Endodermal cell (in vitro differentiated cells): ENCODE measurements around the gene STUB1. TPM values are rescaled to one million over a fixed set of nuclear protein-coding genes. Genes with fewer than 3 reads are reported as not detected.

Source experiments
- DNase-seq: peaks from one replicate; pipeline ENCODE4 v3.0.0-alpha.2; 2017
- H3K27ac ChIP-seq: 2 replicates; pipeline ENCODE4 v1.5.1; 2013; ENCODE audit warnings: mild to moderate bottlenecking, low read depth, low read length, moderate library complexity
- H3K27me3 ChIP-seq: 2 replicates; pipeline ENCODE4 v1.6.1; 2013; ENCODE audit warnings: mild to moderate bottlenecking, low read length, moderate library complexity; ENCODE audit not compliant: insufficient read depth, control insufficient read depth, poor library complexity, severe bottlenecking
- H3K36me3 ChIP-seq: 2 replicates; pipeline ENCODE4 v1.7.0; 2013; ENCODE audit warnings: mild to moderate bottlenecking, low read length, moderate library complexity; ENCODE audit not compliant: control insufficient read depth, insufficient read depth
- H3K4me1 ChIP-seq: one replicate; pipeline ENCODE4 v1.7.0; 2013; ENCODE audit warnings: low read length; ENCODE audit not compliant: control insufficient read depth, insufficient read depth
- H3K4me3 ChIP-seq: 2 replicates; pipeline ENCODE4 v1.5.1; 2013; ENCODE audit warnings: mild to moderate bottlenecking, low read length, moderate library complexity
- H3K9ac ChIP-seq: 2 replicates; pipeline ENCODE4 v1.6.1; 2013; ENCODE audit warnings: mild to moderate bottlenecking, low read length, moderate library complexity; ENCODE audit not compliant: poor library complexity, severe bottlenecking; ENCODE audit errors: extremely low read depth
- H3K9me3 ChIP-seq: 2 replicates; pipeline ENCODE4 v1.6.1; 2013; ENCODE audit warnings: mild to moderate bottlenecking, low read length, moderate library complexity; ENCODE audit not compliant: control insufficient read depth
- H3K27ac Mint-ChIP-seq: 2 replicates; pipeline ENCODE4 v1.8.0; 2020; ENCODE audit warnings: mixed read lengths
- H3K27me3 Mint-ChIP-seq: 2 replicates; pipeline ENCODE4 v1.8.0; 2021; ENCODE audit warnings: mild to moderate bottlenecking, mixed read lengths; ENCODE audit not compliant: insufficient read depth
- H3K36me3 Mint-ChIP-seq: 2 replicates; pipeline ENCODE4 v1.8.0; 2020; ENCODE audit warnings: low read depth, mixed read lengths
- H3K4me1 Mint-ChIP-seq: 2 replicates; pipeline ENCODE4 v1.8.0; 2020; ENCODE audit warnings: mixed read lengths
- H3K4me3 Mint-ChIP-seq: 2 replicates; pipeline ENCODE4 v1.8.0; 2020; ENCODE audit warnings: mild to moderate bottlenecking, moderate library complexity, mixed read lengths
- H3K9me3 Mint-ChIP-seq: 2 replicates; pipeline ENCODE4 v1.8.0; 2020; ENCODE audit warnings: mild to moderate bottlenecking, mixed read lengths
- CTCF ChIP-seq: fragments of 200-600 bp; sonication (generic); conservative IDR thresholded peaks from 2 replicates; pipeline ENCODE4 v1.5.0; 2021; ENCODE audit warnings: antibody characterized with exemption, mild to moderate bottlenecking
- WGBS, 2 experiments: methylation state at CpG; one replicate each; pipeline versions ENCODE4 v1.1.5 to v1.1.7; 2013; ENCODE audit warnings: missing lambda C conversion rate in 2 of 2, mixed read lengths in 1 of 2; ENCODE audit not compliant: insufficient coverage in 1 of 2, insufficient read length in 1 of 2; 5-methylcytosine and 5-hydroxymethylcytosine counted together
- total RNA-seq, 2 donors: library from RNA; stranded (reverse); fragmentation: NEBNext Ultra II Directional in 1 of 2; extraction: Animal tissue kit (Norgen Biotek cat#: 25700) in 1 of 2; gene quantifications; 2 replicates in 1 of 2; 3 replicates in 1 of 2; pipeline ENCODE4 v1.2.1, GENCODE V29; 2021

Gene STUB1
- total RNA-seq, 2 donors from 2014 or later: 105 to 124 TPM

DNA sequence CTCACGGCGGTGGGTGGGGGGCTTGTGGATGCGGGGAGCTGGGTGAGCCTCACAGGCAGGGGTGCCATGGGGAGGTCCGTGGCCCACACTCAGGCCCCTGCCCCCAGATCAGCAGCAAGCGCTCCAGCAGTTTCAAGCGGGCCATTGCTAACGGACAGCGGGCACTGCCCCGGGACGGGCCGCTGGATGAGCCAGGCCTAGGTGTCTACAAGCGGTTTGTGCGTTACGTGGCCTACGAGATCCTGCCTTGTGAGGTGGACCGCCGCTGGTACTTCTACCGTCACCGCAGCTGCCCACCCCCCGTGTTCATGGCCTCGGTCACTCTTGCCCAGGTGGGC lies 3.7 kb upstream of the STUB1 start:
- H3K9me3 Mint-ChIP-seq: no peaks in the 10 kb centered on the region

GRCh38 chr16:676913-677312 lies 3.3 kb upstream of the STUB1 start:
- Mint-ChIP-seq H3K9me3 (no peaks in the 10 kb centered on the region), H3K27me3 (no peaks in the 10 kb centered on the region), H3K27ac (no peak overlapping the region), H3K36me3 (peaks cover 15% of the 10 kb centered on the region), H3K4me1 (peaks cover 15% of the 10 kb centered on the region), H3K4me3 (no peak overlapping the region)
- H3K27me3 ChIP-seq: no peaks in the 10 kb centered on the region
- H3K9ac ChIP-seq: no peak overlapping the region
- H3K9me3 ChIP-seq: no peaks in the 10 kb centered on the region
- peaks cover 9% of the 10 kb centered on the region for H3K4me1 ChIP-seq
- H3K36me3 ChIP-seq: peaks cover 25% of the 10 kb centered on the region
- H3K27ac ChIP-seq: no peak overlapping the region
- no peak for TF ChIP-seq CTCF
- WGBS, 2 experiments: 95% methylated on average over 13 to 23 of the region's 23 CpGs
- DNase-seq: no peak
- H3K4me3 ChIP-seq: no peak overlapping the region

More for the DNA sequence above, 3.7 kb upstream of the STUB1 start:
- Mint-ChIP-seq H3K4me3 (no peak overlapping the region), H3K27me3 (no peaks in the 10 kb centered on the region), H3K4me1 (peaks cover 12% of the 10 kb centered on the region), H3K36me3 (peaks cover 11% of the 10 kb centered on the region), H3K27ac (no peak overlapping the region)
- Histone ChIP-seq H3K9me3 (no peaks in the 10 kb centered on the region), H3K4me3 (no peak overlapping the region), H3K27me3 (no peaks in the 10 kb centered on the region), H3K4me1 (peaks cover 5% of the 10 kb centered on the region), H3K36me3 (peaks cover 21% of the 10 kb centered on the region), H3K27ac (no peak overlapping the region), H3K9ac (no peak overlapping the region)
- no peak for TF ChIP-seq CTCF
- WGBS, 2 experiments: 96 to 97% methylated on average over 18 to 21 of the region's 21 CpGs
- DNase-seq: no peak

DNA sequence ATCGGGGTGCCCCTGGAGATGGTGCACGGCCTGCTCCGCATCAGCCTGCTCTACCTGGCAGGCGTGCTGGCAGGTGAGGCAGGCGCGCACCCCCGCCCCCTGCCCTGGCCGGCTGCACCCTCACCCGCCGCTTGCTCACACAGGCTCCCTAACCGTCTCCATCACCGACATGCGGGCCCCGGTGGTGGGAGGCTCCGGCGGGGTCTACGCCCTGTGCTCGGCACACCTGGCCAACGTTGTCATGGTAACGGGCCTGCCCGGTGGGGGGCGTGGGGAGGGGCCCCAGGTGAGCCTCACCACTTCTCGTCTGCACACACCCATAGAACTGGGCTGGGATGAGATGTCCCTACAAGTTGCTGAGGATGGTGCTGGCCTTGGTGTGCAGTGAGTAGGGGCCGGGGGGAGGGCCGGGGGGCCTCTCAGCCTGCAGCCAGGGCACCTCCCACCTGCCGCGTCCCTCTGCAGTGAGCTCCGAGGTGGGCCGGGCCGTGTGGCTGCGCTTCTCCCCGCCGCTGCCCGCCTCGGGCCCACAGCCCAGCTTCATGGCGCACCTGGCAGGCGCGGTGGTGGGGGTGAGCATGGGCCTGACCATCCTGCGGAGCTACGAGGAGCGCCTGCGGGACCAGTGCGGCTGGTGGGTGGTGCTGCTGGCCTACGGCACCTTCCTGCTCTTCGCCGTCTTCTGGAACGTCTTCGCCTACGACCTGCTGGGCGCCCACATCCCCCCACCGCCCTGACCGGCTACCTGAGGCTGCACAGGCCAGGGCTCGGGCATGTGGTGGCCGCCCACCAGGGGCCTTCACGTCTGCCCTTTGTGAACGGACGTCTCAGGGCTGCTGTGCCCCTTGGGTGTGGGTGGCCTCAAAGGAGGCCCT lies 2.7 kb upstream of the STUB1 start:
- Histone ChIP-seq H3K9ac (no peak overlapping the region), H3K4me3 (no peak overlapping the region)
- peaks cover 18% of the 10 kb centered on the region for H3K4me1 Mint-ChIP-seq

More for the DNA sequence above, 2.7 kb upstream of the STUB1 start:
- peak; percentile 70 for DNase-seq
- Histone ChIP-seq H3K27me3 (no peaks in the 10 kb centered on the region), H3K9me3 (no peaks in the 10 kb centered on the region), H3K4me1 (peaks cover 14% of the 10 kb centered on the region), H3K36me3 (peaks cover 27% of the 10 kb centered on the region), H3K27ac (no peak overlapping the region)
- no peak for TF ChIP-seq CTCF
- H3K36me3 Mint-ChIP-seq: peaks cover 20% of the 10 kb centered on the region
- H3K4me3 Mint-ChIP-seq: no peak overlapping the region
- H3K27ac Mint-ChIP-seq: no peak overlapping the region
- WGBS, 2 experiments: 90 to 92% methylated on average over 27 to 57 of the region's 57 CpGs
- no peaks in the 10 kb centered on the region for H3K9me3 Mint-ChIP-seq
- no peaks in the 10 kb centered on the region for H3K27me3 Mint-ChIP-seq
